ENCODE data around the gene RBFOX1. TPM values are rescaled to one million over a fixed set of nuclear protein-coding genes. Genes with fewer than 3 reads are reported as not detected.

The RBFOX1 gene
- total RNA-seq, 1 donor from 2014 or later, result not detected

- Mint-ChIP-seq H3K36me3 (ENCODE audit: low read depth) (no peaks in the 10 kb centered on the region), H3K9me3 (peaks cover 15% of the 10 kb centered on the region), H3K4me3 (no peak overlapping the region), H3K27me3 (no peaks in the 10 kb centered on the region), H3K27ac (no peak overlapping the region), H3K4me1 (no peaks in the 10 kb centered on the region)
- intact Hi-C loops (cut with micrococcal nuclease), result no loop called here
- DNase-seq, result no peak
Measured at GRCh38 chr16:7373776-7374175, 41.1 kb downstream of the RBFOX1 start.

GRCh38 chr16:7374614-7375174 lies 42.0 kb downstream of the RBFOX1 start:
- H3K36me3 Mint-ChIP-seq (ENCODE audit: low read depth), result no peaks in the 10 kb centered on the region
- intact Hi-C loops (cut with micrococcal nuclease), result no loop called here
- no peak overlapping the region for H3K4me3 Mint-ChIP-seq
- H3K9me3 Mint-ChIP-seq, result peaks cover 15% of the 10 kb centered on the region
- DNase-seq, result no peak
- no peaks in the 10 kb centered on the region for H3K4me1 Mint-ChIP-seq
- no peak overlapping the region for H3K27ac Mint-ChIP-seq
- no peaks in the 10 kb centered on the region for H3K27me3 Mint-ChIP-seq

- no peaks in the 10 kb centered on the region for H3K4me1 Mint-ChIP-seq
- H3K4me3 Mint-ChIP-seq, result no peak overlapping the region
Measured at GRCh38 chr16:7376227-7376626, 43.6 kb downstream of the RBFOX1 start.

GRCh38 chr16:7377231-7377630 lies 44.6 kb downstream of the RBFOX1 start:
- Mint-ChIP-seq H3K4me1 (no peaks in the 10 kb centered on the region), H3K9me3 (peaks cover 7% of the 10 kb centered on the region), H3K4me3 (no peak overlapping the region), H3K27me3 (no peaks in the 10 kb centered on the region), H3K36me3 (ENCODE audit: low read depth) (no peaks in the 10 kb centered on the region), H3K27ac (no peak overlapping the region)
- intact Hi-C loops (cut with micrococcal nuclease), result no loop called here
- DNase-seq, result no peak

More at GRCh38 chr16:7376227-7376626, 43.6 kb downstream of the RBFOX1 start:
- no peak overlapping the region for H3K27ac Mint-ChIP-seq
- DNase-seq, result no peak
- intact Hi-C loops (cut with micrococcal nuclease), result no loop called here
- no peaks in the 10 kb centered on the region for H3K27me3 Mint-ChIP-seq
- no peaks in the 10 kb centered on the region for H3K36me3 Mint-ChIP-seq (ENCODE audit: low read depth)
- peaks cover 7% of the 10 kb centered on the region for H3K9me3 Mint-ChIP-seq

GRCh38 chr16:7378024-7378695 lies 45.5 kb downstream of the RBFOX1 start:
- no peak for DNase-seq
- no peaks in the 10 kb centered on the region for H3K27me3 Mint-ChIP-seq
- no peak overlapping the region for H3K4me3 Mint-ChIP-seq
- H3K9me3 Mint-ChIP-seq, result peaks cover 5% of the 10 kb centered on the region
- no peaks in the 10 kb centered on the region for H3K36me3 Mint-ChIP-seq (ENCODE audit: low read depth)
- intact Hi-C loops (cut with micrococcal nuclease), result no loop called here
- no peaks in the 10 kb centered on the region for H3K4me1 Mint-ChIP-seq
- no peak overlapping the region for H3K27ac Mint-ChIP-seq

- Mint-ChIP-seq H3K4me1 (no peaks in the 10 kb centered on the region), H3K4me3 (no peak overlapping the region), H3K27ac (no peak overlapping the region), H3K9me3 (peaks cover 9% of the 10 kb centered on the region), H3K27me3 (no peaks in the 10 kb centered on the region), H3K36me3 (ENCODE audit: low read depth) (no peaks in the 10 kb centered on the region)
- intact Hi-C loops (cut with micrococcal nuclease), result no loop called here
- DNase-seq, result no peak
Measured at GRCh38 chr16:7380441-7380840, 47.8 kb downstream of the RBFOX1 start.

- H3K27ac Mint-ChIP-seq, result no peak overlapping the region
- H3K36me3 Mint-ChIP-seq (ENCODE audit: low read depth), result no peaks in the 10 kb centered on the region
- no peak overlapping the region for H3K4me3 Mint-ChIP-seq
- H3K9me3 Mint-ChIP-seq, result peaks cover 9% of the 10 kb centered on the region
- no peak for DNase-seq
- intact Hi-C loops (cut with micrococcal nuclease), result no loop called here
- H3K27me3 Mint-ChIP-seq, result no peaks in the 10 kb centered on the region
- no peaks in the 10 kb centered on the region for H3K4me1 Mint-ChIP-seq
Measured at GRCh38 chr16:7380911-7381310, 48.3 kb downstream of the RBFOX1 start.

- no peak for DNase-seq
- H3K27me3 Mint-ChIP-seq, result no peaks in the 10 kb centered on the region
- no peak overlapping the region for H3K4me3 Mint-ChIP-seq
- H3K9me3 Mint-ChIP-seq, result peaks cover 9% of the 10 kb centered on the region
- intact Hi-C loops (cut with micrococcal nuclease), result no loop called here
- no peaks in the 10 kb centered on the region for H3K36me3 Mint-ChIP-seq (ENCODE audit: low read depth)
- no peak overlapping the region for H3K27ac Mint-ChIP-seq
- H3K4me1 Mint-ChIP-seq, result no peaks in the 10 kb centered on the region
Measured at GRCh38 chr16:7381671-7382070, 49.0 kb downstream of the RBFOX1 start.

GRCh38 chr16:7382521-7382920 lies 49.9 kb downstream of the RBFOX1 start:
- intact Hi-C loops (cut with micrococcal nuclease), result no loop called here

GRCh38 chr16:7390974-7391373 lies 58.3 kb downstream of the RBFOX1 start:
- Mint-ChIP-seq H3K9me3 (peaks cover 27% of the 10 kb centered on the region), H3K4me3 (no peak overlapping the region), H3K27ac (no peak overlapping the region), H3K27me3 (no peaks in the 10 kb centered on the region), H3K36me3 (ENCODE audit: low read depth) (no peaks in the 10 kb centered on the region), H3K4me1 (no peaks in the 10 kb centered on the region)
- intact Hi-C loops (cut with micrococcal nuclease), result no loop called here
- no peak for DNase-seq

More at GRCh38 chr16:7382521-7382920, 49.9 kb downstream of the RBFOX1 start:
- Mint-ChIP-seq H3K9me3 (peaks cover 12% of the 10 kb centered on the region), H3K27me3 (no peaks in the 10 kb centered on the region), H3K27ac (no peak overlapping the region), H3K4me3 (no peak overlapping the region), H3K36me3 (ENCODE audit: low read depth) (no peaks in the 10 kb centered on the region), H3K4me1 (no peaks in the 10 kb centered on the region)
- no peak for DNase-seq

GRCh38 chr16:7391694-7392093 lies 59.0 kb downstream of the RBFOX1 start:
- intact Hi-C loops (cut with micrococcal nuclease), result no loop called here
- H3K4me3 Mint-ChIP-seq, result no peak overlapping the region
- H3K4me1 Mint-ChIP-seq, result no peaks in the 10 kb centered on the region
- no peaks in the 10 kb centered on the region for H3K36me3 Mint-ChIP-seq (ENCODE audit: low read depth)
- H3K27ac Mint-ChIP-seq, result no peak overlapping the region
- DNase-seq, result no peak
- H3K27me3 Mint-ChIP-seq, result no peaks in the 10 kb centered on the region
- peaks cover 27% of the 10 kb centered on the region for H3K9me3 Mint-ChIP-seq

- no peak overlapping the region for H3K4me3 Mint-ChIP-seq
- H3K27ac Mint-ChIP-seq, result no peak overlapping the region
- no peaks in the 10 kb centered on the region for H3K36me3 Mint-ChIP-seq (ENCODE audit: low read depth)
- peaks cover 30% of the 10 kb centered on the region for H3K9me3 Mint-ChIP-seq
- H3K27me3 Mint-ChIP-seq, result no peaks in the 10 kb centered on the region
- no peak for DNase-seq
- intact Hi-C loops (cut with micrococcal nuclease), result no loop called here
- no peaks in the 10 kb centered on the region for H3K4me1 Mint-ChIP-seq
Measured at GRCh38 chr16:7392206-7392605, 59.6 kb downstream of the RBFOX1 start.

GRCh38 chr16:7393680-7394079 lies 61.0 kb downstream of the RBFOX1 start:
- peaks cover 23% of the 10 kb centered on the region for H3K9me3 Mint-ChIP-seq
- H3K4me1 Mint-ChIP-seq, result no peaks in the 10 kb centered on the region
- H3K36me3 Mint-ChIP-seq (ENCODE audit: low read depth), result no peaks in the 10 kb centered on the region
- no peak overlapping the region for H3K4me3 Mint-ChIP-seq
- DNase-seq, result no peak
- intact Hi-C loops (cut with micrococcal nuclease), result no loop called here
- no peaks in the 10 kb centered on the region for H3K27me3 Mint-ChIP-seq
- no peak overlapping the region for H3K27ac Mint-ChIP-seq

GRCh38 chr16:7394720-7395336 lies 62.2 kb downstream of the RBFOX1 start:
- Mint-ChIP-seq H3K27me3 (no peaks in the 10 kb centered on the region), H3K36me3 (ENCODE audit: low read depth) (no peaks in the 10 kb centered on the region)

More at GRCh38 chr16:7394720-7395336, 62.2 kb downstream of the RBFOX1 start:
- Mint-ChIP-seq H3K9me3 (peaks cover 20% of the 10 kb centered on the region), H3K4me3 (no peak overlapping the region), H3K4me1 (no peaks in the 10 kb centered on the region), H3K27ac (no peak overlapping the region)
- no peak for DNase-seq
- intact Hi-C loops (cut with micrococcal nuclease), result no loop called here
